Sigmoid colon (tissue), 7 donors: Measurements from ENCODE around the gene H6PD. TPM values are rescaled to one million over a fixed set of nuclear protein-coding genes. Genes with fewer than 3 reads are reported as not detected.

ENCODE experiments used
- DNase-seq: peaks from one replicate; pipeline ENCODE4 v3.0.0-alpha.2; 2019
- H3K27ac ChIP-seq, 4 donors: fragments of 200-600 bp; sonication (generic); one replicate each; pipeline ENCODE4 v1.5.1; 2016 to 2019; ENCODE audit warnings: mild to moderate bottlenecking in 1 of 4
- H3K27me3 ChIP-seq, 3 donors: fragments of 200-600 bp; sonication (generic); one replicate each; pipeline ENCODE4 v1.5.1; 2019; ENCODE audit warnings: mild to moderate bottlenecking in 1 of 3
- H3K36me3 ChIP-seq, 4 donors: fragments of 200-600 bp; sonication (generic); one replicate each; pipeline ENCODE4 v1.5.1; 2016 to 2019
- H3K4me1 ChIP-seq, 4 donors: fragments of 200-600 bp; sonication (generic); one replicate each; pipeline ENCODE4 v1.5.1; 2017 to 2019
- H3K4me3 ChIP-seq, 4 donors: fragments of 200-600 bp; sonication (generic); one replicate each; pipeline ENCODE4 v1.5.1; 2017 to 2019; ENCODE audit warnings: mild to moderate bottlenecking in 2 of 4, moderate library complexity in 1 of 4
- H3K9me3 ChIP-seq, 4 donors: fragments of 200-600 bp in 3 of 4; sonication (generic) in 3 of 4; one replicate each; pipeline versions ENCODE4 v1.5.1 to v1.6.1; 2013 to 2019
- EP300 ChIP-seq, 4 donors: sonication (generic); formaldehyde crosslinking; IDR thresholded peaks; one replicate each; pipeline ENCODE4 v1.6.1; 2017; ENCODE audit warnings: antibody characterized with exemption in 4 of 4
- POLR2A ChIP-seq, 2 donors: fragments of 450-650 bp; IDR thresholded peaks; one replicate each; pipeline ENCODE4 v1.6.1; 2016; ENCODE audit warnings: antibody characterized with exemption in 2 of 2, mild to moderate bottlenecking in 2 of 2, moderate library complexity in 2 of 2
- POLR2AphosphoS5 ChIP-seq, 4 donors: sonication (generic); formaldehyde crosslinking; IDR thresholded peaks; one replicate each; pipeline ENCODE4 v1.6.1; 2017; ENCODE audit warnings: antibody characterized with exemption in 4 of 4
- WGBS, 2 donors: extraction: QIAGEN DNeasy Blood & Tissue Kit; methylation state at CpG; one replicate each; pipeline ENCODE4 v1.1.7; 2013; 5-methylcytosine and 5-hydroxymethylcytosine counted together
- intact Hi-C: fragments of 100-400 bp; cut with DNase I; formaldehyde crosslinking; loops from one replicate; pipeline ENCODE4 v1.15.1; 2023
- polyA plus RNA-seq, 3 donors: library from polyadenylated mRNA; stranded (reverse); fragments of 200-250 nt; gene quantifications; one replicate each; pipeline ENCODE4 v1.2.3, GENCODE V29; 2013
- total RNA-seq, 4 donors: library from RNA; depleted of rRNA; stranded (reverse); fragments of >200 nt; gene quantifications; one replicate each; pipeline ENCODE4 v1.1.0, GENCODE V29; 2016
- TF ChIP-seq, protein P1 (sequence below), 4 experiments: fragments of 450-650 bp in 3 of 4; fragments of 200-600 bp in 1 of 4; IDR thresholded peaks; one replicate each; pipeline ENCODE4 v1.5.1; 2016 to 2019; ENCODE audit warnings: antibody characterized with exemption in 4 of 4, mild to moderate bottlenecking in 3 of 4, moderate library complexity in 2 of 4
- donor health status: healthy with polysubstance abuse.
- donor health status: Bipolar disorder and iron deficiency.
- donor health status: healthy.

Gene H6PD
- total and polyA plus RNA-seq, 7 donors, result 2.8 to 34.3 (median 23.2) TPM

DNA sequence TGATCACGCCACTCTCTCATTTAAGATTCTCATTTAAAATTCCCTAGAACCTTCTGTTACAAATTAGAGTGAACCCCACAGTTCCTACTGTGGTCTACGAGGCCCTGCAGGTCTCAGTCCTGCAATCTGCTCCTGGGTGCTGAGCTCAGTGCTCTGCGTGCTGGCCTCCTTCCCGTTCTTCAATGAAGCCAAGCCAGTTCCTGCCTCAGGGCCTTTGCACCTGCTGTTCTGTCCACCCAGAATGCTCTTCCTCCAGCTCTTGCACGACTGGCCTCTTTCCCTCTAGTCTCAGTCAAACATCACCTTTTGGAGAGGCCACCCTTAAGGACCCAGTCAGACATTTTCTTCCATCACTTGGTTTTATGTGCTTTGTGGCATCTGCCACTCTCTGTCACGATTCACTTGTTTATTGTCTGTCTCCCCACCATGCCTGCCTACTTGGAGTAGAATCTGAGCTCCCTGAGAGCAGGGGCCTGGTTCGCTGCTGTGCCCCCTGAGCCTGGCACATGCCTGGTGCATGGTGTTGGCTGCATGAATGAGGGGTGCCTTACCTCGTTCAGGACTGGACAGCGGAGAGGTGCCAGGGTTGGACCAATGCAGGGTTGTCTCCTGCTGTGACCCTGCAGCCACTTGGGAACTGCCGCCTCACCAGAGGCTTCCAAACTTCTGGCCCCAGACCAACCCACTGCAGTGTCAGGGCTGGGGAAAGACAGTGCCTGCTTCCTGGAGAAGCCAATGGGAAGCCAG lies 9.7 kb upstream of the H6PD start:
- no peak for TF ChIP-seq EP300 (IDR thresholded peaks at IDR 0.05)
- TF ChIP-seq POLR2AphosphoS5 (IDR thresholded peaks at IDR 0.05), result no peak
- TF ChIP-seq POLR2A (IDR thresholded peaks at IDR 0.05), result no peak
- TF ChIP-seq, protein P1, sequence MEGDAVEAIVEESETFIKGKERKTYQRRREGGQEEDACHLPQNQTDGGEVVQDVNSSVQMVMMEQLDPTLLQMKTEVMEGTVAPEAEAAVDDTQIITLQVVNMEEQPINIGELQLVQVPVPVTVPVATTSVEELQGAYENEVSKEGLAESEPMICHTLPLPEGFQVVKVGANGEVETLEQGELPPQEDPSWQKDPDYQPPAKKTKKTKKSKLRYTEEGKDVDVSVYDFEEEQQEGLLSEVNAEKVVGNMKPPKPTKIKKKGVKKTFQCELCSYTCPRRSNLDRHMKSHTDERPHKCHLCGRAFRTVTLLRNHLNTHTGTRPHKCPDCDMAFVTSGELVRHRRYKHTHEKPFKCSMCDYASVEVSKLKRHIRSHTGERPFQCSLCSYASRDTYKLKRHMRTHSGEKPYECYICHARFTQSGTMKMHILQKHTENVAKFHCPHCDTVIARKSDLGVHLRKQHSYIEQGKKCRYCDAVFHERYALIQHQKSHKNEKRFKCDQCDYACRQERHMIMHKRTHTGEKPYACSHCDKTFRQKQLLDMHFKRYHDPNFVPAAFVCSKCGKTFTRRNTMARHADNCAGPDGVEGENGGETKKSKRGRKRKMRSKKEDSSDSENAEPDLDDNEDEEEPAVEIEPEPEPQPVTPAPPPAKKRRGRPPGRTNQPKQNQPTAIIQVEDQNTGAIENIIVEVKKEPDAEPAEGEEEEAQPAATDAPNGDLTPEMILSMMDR (IDR thresholded peaks at IDR 0.05), result no peak
- WGBS, 2 donors, result 90 to 91% methylated on average over 10 of the region's 10 CpGs

DNA sequence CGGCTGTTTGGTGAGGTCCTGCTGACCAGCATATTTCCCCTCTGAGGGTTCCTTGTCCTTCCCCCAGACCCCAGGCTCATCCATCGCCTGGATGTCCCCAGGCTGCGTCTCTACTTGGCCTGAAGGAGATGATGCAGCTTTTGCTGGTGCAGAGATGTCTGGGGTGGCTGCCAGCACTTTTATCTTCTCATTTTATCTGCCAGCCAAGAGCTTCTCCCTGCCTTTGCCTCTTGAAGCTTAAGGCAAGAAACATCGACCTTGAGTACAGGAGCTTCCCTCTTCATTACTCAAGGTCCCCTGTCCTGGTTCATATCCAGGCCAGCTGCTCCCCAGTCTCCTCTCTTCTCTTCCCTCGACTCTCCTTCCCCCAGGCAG lies 9.2 kb upstream of the H6PD start:
- TF ChIP-seq POLR2AphosphoS5 (IDR thresholded peaks at IDR 0.05), result no peak
- TF ChIP-seq EP300 (IDR thresholded peaks at IDR 0.05), result no peak
- no peak for TF ChIP-seq POLR2A (IDR thresholded peaks at IDR 0.05)
- TF ChIP-seq, protein P1 (IDR thresholded peaks at IDR 0.05), result no peak
- no peak for DNase-seq
- no peak overlapping the region for H3K4me3 ChIP-seq
- 78 to 84% methylated on average over 5 of the region's 5 CpGs for WGBS, 2 donors
- intact Hi-C loops, result no loop called here
- H3K9me3 ChIP-seq, result no peaks in the 10 kb centered on the region
- H3K27ac ChIP-seq, result no peak overlapping the region
- no peaks in the 10 kb centered on the region for H3K27me3 ChIP-seq
- no peaks in the 10 kb centered on the region for H3K36me3 ChIP-seq
- no peaks in the 10 kb centered on the region for H3K4me1 ChIP-seq

More for the DNA sequence above, 9.7 kb upstream of the H6PD start:
- H3K27me3 ChIP-seq, result no peaks in the 10 kb centered on the region
- no peak for DNase-seq
- no peaks in the 10 kb centered on the region for H3K36me3 ChIP-seq
- no peaks in the 10 kb centered on the region for H3K4me1 ChIP-seq
- H3K9me3 ChIP-seq, result no peaks in the 10 kb centered on the region
- no peak overlapping the region for H3K27ac ChIP-seq
- H3K4me3 ChIP-seq, result no peak overlapping the region
- intact Hi-C loops, result no loop called here

DNA sequence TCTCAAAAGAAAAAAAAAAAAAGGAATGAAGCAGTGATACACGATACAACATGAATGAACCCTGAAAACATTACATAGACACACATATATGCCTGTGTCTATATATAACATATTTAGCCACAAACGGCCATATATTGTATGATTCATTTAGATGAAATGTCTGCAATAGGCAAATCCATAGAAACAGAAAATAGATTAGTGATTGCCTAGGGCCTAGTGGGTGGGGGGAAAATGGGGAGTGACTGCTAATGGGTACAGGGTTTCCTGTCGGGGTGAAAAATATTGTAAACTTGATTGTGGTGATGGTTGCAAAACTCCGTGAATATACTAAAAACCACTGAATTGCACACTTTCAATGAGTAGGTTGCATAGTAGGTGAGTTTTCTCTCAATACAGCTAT lies 6.0 kb upstream of the H6PD start:
- TF ChIP-seq, protein P1 (IDR thresholded peaks at IDR 0.05), result no peak
- TF ChIP-seq POLR2AphosphoS5 (IDR thresholded peaks at IDR 0.05) (no peak), EP300 (IDR thresholded peaks at IDR 0.05) (no peak), POLR2A (IDR thresholded peaks at IDR 0.05) (no peak)
- no peaks in the 10 kb centered on the region for H3K36me3 ChIP-seq
- no peak for DNase-seq
- intact Hi-C loops, result no loop called here
- no peak overlapping the region for H3K4me3 ChIP-seq
- H3K27me3 ChIP-seq, result no peaks in the 10 kb centered on the region
- peaks cover 0 to 7% (median 0%) of the 10 kb centered on the region in 4 donors for H3K4me1 ChIP-seq
- 76 to 79% methylated on average over 4 of the region's 4 CpGs for WGBS, 2 donors
- H3K9me3 ChIP-seq, result no peaks in the 10 kb centered on the region
- H3K27ac ChIP-seq, result no peak overlapping the region

DNA sequence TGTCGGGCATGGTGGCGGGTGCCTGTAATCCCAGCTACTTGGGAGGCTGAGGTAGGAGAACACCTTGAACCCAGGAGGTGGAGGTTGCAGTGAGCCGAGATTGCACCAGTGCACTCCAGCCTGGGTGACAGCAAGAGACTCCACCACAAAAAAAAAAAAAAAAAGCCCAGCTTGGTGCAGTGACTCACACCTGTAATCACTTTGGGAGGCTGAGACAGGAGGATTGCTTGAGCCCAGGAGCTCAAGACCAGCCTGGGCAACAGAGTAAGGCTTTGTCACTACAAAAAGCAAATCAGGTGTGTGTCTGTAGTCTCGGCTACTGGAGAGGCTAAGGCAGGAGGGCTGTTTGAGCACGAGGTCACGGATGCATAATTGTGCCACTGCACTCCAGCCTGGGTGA lies 5.0 kb upstream of the H6PD start:
- Histone ChIP-seq H3K27ac (no peak overlapping the region), H3K27me3 (no peaks in the 10 kb centered on the region), H3K4me1 (peaks cover 0 to 14% (median 3%) of the 10 kb centered on the region in 4 donors), H3K9me3 (no peaks in the 10 kb centered on the region), H3K36me3 (no peaks in the 10 kb centered on the region), H3K4me3 (no peak overlapping the region)
- WGBS, 2 donors, result 87 to 91% methylated on average over 6 of the region's 6 CpGs
- TF ChIP-seq, protein P1 (IDR thresholded peaks at IDR 0.05), result no peak
- TF ChIP-seq POLR2AphosphoS5 (IDR thresholded peaks at IDR 0.05), result no peak
- TF ChIP-seq POLR2A (IDR thresholded peaks at IDR 0.05), result no peak
- no peak for TF ChIP-seq EP300 (IDR thresholded peaks at IDR 0.05)
- intact Hi-C loops, result no loop called here
- no peak for DNase-seq
